GM13977 (cell line): ENCODE data around the gene MAFF.

ENCODE experiments used
- DNase-seq: peaks from one replicate; pipeline ENCODE4 v3.0.0; 2012; ENCODE audit warnings: low spot score
- in situ Hi-C: fragments of 300-500 bp; cut with MboI; formaldehyde crosslinking; loops from one replicate; pipeline ENCODE4 v1.12.0; 2022; ENCODE audit warnings: low sequenced_read_pairs, low pct_unique_long_range_greater_than_20kb, mixed read lengths, inconsistent platforms; ENCODE audit not compliant: unreplicated experiment
- TF ChIP-seq, protein P1 (sequence below): IDR thresholded peaks from 2 replicates; pipeline ENCODE4 v1.5.1; 2012; ENCODE audit warnings: mild to moderate bottlenecking, control low read depth; ENCODE audit not compliant: insufficient read depth; ENCODE audit errors: extremely low read depth, missing control alignments

Gene MAFF

DNA sequence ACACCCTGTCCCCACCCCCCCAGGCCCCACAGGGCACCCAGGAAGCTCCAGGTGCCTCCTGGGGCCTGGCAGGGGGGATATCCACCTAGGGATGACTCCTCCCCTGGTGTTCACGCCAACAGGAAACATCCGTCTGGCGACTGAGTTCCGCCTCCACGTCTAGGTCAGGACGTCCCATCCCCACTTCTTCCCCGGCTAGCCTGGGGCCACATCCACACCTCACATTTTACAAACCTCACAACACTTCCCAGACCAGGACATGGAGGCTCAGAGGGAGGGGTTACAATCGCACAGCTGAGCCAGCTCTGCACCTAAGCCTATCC, 21.0 kb downstream of the MAFF start:
- DNase-seq = no peak
- in situ Hi-C loops = no loop called here
- TF ChIP-seq, protein P1, sequence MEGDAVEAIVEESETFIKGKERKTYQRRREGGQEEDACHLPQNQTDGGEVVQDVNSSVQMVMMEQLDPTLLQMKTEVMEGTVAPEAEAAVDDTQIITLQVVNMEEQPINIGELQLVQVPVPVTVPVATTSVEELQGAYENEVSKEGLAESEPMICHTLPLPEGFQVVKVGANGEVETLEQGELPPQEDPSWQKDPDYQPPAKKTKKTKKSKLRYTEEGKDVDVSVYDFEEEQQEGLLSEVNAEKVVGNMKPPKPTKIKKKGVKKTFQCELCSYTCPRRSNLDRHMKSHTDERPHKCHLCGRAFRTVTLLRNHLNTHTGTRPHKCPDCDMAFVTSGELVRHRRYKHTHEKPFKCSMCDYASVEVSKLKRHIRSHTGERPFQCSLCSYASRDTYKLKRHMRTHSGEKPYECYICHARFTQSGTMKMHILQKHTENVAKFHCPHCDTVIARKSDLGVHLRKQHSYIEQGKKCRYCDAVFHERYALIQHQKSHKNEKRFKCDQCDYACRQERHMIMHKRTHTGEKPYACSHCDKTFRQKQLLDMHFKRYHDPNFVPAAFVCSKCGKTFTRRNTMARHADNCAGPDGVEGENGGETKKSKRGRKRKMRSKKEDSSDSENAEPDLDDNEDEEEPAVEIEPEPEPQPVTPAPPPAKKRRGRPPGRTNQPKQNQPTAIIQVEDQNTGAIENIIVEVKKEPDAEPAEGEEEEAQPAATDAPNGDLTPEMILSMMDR = no peak

DNA sequence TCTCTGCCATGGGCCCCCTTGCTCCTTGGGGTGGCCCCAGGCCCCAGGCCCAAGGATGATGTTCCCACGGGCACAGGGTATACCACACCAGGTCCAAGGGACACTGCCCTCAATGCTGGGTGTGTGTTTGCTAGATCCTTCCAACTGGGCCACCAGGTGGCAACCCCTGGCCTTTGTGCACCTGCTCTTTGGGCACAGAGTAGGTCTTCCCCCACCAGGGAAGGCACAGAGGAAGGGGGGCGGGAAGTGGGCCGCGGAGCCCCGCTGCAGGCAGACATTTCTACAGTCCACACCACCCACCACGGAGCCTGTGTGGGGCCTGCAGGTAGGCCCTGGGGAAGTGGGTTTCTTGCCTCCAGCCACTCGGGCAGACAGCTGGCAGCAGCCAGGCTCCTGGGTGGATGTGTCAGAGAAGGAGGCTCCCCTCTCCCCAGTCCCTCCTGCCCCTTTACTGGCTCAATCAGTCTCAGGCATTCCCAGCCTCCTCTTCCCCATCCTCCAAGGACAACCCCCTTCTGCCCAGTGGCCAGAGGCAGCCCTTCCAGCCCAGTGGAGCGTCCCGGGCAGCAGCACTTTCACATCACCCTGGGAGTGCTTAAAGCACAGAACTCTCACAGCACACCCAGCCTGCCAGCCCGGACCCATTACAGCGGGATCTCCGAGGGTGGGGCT, 21.6 kb downstream of the MAFF start:
- TF ChIP-seq, protein P1 = peak; percentile 1
- DNase-seq = no peak
- in situ Hi-C loops = no loop called here

DNA sequence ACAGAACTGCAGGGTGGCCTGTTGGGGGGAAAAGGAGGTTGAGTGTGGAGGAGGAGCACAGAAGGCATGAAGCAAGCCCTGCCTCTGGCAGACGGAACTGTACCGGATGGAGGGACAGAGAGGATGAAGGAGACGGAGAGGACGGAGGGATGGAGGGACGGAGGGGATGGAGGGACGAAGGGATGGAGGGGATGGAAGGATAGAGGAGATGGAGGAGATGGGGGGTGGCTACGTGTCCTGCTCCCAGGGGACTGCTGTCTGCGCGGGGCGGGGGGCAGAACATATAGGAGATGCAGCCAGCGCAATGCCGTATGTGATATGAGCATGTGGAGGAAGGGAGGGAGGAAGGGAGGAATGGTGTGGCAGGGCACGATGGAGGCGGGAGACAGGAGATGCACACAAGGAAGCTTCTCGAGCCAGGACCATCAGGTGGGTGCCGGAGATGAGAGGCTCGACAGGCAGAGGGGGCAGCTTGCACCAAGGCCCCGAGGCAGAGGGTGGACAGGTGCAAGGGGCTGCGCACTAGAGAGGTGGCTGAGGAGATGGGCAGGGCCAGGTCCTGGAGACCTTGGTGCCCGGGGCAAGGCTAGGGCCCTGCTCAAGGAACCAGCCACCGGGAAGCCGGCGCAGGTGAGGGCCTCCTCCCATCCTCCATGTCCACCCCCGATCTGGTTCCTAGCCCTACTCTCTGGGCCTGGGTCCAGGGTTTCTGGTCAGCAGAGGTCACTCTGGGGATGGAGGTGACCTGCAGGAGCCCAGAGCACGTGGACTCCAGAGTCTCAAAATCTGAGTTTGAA, 25.3 kb downstream of the MAFF start:
- in situ Hi-C loops = no loop called here
- no peak for DNase-seq
- TF ChIP-seq, protein P1 = no peak

DNA sequence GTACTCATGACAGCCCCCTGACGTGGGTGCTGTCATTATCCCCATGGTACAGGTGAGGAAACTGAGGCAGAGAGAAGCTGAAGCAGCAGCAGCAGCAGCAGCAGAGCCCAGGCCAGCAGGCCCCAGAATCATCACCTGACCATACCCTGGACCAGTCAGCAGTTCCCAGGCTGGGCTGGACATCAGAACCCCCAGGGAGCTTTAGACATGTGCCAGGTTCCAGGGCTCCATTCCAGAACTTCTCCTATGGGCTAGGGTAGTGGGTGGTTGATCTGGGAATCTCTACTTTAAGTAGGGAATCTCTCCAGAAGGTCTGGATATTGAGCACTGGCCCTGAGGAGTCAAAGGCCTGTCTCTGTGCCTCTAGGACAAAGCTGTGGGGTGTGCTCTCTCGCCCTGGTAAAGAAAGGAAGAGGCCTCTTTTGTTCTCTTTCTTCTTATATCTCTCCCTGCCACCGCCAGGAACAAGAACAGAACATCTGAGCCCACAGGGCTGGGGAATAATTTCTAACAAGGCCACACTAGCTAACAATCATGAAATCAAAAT, 26.6 kb downstream of the MAFF start:
- TF ChIP-seq, protein P1 = no peak
- in situ Hi-C loops = no loop called here
- no peak for DNase-seq

DNA sequence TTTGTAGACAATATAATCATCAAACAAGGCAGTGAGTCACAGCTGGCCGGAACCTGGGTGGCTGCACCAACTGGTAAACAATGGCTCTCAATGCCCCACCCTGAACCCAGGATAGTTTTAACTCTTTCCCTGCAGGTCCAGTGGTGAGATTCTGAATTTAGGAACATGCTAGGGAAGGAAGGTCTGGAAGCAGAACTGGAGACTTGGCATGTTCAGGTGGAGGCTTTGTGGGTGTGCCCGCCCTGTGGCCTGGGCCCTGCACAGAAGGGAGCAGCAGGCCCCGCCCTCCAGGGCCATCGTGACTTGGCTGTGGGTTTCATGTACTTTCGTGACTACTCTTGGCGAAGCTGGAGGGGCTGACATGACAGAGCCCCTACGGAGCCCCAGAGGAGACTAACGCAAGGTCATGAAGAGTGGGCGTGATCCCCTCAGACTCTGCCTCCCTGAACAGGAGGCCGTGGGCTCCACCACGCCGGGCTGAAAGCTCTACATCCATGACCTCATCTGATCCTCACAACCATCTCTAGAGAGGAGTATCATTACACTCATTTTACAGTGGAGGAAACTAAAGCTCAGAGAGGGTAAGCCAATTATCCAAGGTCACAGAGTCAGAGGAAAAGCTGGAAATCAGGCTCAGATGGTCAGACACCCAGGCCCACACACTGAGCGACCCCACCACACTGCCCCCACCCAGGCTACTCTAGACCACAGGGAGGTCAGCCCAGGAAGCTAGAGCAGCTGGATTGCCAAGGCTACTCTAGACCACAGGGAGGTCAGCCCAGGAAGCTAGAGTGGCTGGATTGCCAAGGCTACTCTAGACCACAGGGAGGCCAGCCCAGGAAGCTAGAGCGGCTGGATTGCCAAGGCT, 27.3 kb downstream of the MAFF start:
- in situ Hi-C loops = no loop called here
- DNase-seq = no peak
- TF ChIP-seq, protein P1 = no peak

DNA sequence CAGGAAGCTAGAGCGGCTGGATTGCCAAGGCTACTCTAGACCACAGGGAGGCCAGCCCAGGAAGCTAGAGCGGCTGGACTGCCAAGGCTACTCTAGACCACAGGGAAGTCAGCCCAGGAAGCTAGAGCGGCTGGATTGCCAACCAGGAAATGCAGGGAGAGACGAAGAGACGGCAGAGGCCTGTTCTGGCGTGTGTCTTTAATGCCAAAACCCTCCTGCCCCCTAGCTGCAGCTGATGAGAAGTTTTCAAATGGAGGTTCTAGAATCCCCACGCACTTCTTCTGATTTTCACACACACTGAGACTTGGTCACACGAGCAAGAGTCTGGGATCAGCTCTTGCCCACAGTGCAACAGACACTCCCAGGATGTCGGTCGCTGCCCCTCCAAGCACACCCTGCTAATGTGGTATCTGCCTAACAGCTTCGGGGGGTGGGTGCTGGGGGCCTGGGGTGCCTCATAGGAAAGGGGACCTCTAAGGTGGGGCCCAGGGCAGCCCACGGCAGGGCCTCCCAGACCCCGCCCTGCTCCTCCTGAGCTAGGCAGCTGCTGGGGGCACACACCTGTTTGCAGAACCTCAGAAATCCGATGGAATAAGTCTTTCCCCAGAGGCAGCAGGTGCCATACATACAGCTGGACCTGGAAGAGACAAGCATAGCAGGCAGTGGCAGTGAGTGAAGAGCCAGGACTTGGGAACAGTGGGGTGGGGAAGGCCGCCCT, 28.5 kb downstream of the MAFF start:
- peak; percentile 71 for DNase-seq
- in situ Hi-C loops = no loop called here
- TF ChIP-seq, protein P1 = peak; percentile 57
